Stimulated activated naive CD4-positive, alpha-beta T cell treated with Interleukin-2 at 50 U/mL for 16 hours (primary cell): Measurements from ENCODE around the gene PAM.

Experiments used
- DNase-seq: peaks from one replicate; lab custom pipeline; 2025; lab: John Stamatoyannopoulos, UW

Gene PAM

DNA sequence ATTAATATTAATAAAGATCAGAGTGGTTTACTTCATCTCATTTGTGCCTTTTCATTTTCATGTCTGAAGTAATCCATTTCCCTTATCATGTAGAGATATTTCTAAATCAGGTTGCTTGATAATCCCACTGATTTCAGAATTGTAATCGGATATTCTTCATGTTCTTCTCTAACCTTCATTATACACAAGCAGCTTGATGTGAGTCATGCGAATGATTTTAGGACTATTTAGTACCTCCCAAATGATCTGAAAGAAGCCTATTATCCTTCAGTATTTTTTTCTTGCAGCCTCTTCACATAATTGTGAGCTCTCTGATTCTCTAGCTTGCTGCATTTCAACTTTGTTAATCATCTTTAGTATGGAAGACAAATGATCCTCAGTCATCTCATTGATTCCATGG is 182.8 kb downstream of the PAM start:
- no peak for DNase-seq

GRCh38 chr5:102941111-102941510 is 186.0 kb downstream of the PAM start:
- DNase-seq = no peak

DNA sequence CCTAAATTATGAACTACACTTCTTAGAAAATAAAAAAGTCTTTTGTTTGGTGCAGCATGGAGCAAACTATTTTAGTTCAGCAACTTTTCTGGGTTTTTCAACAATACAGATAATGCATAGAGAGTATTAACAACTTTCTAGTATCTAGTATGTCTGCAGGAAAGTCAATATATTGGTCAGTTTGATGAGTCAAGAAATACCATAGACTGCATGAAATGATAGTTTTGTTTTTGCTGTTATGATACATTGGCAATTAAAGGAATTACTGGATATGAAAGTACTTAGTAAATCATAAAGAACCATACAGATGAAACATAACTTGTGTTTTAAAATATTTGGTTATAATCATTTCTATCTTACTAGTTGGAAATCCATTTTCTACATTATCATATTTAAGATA is 191.3 kb downstream of the PAM start:
- no peak for DNase-seq

- no peak for DNase-seq
Measured at GRCh38 chr5:102946971-102947370, 191.9 kb downstream of the PAM start.

GRCh38 chr5:102955488-102955887 is 200.4 kb downstream of the PAM start:
- no peak for DNase-seq

DNA sequence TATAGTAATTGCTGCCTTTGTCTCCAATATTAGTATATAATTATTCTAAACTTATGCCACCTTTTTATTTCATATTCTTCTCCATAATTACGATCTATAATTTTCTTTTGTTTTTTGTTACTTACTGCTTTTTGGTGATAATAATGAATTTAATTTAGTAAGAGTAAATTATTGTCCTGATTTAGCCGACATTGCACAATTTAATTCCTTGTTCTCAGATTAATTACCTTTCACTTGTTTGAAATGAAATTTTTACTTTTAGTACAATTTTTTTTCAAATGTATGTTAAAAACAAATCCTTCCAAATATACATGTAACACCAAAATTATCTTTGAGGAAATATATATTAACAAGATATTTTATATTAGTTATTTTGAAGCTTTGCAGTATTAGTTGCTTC is 201.5 kb downstream of the PAM start:
- DNase-seq = no peak

DNA sequence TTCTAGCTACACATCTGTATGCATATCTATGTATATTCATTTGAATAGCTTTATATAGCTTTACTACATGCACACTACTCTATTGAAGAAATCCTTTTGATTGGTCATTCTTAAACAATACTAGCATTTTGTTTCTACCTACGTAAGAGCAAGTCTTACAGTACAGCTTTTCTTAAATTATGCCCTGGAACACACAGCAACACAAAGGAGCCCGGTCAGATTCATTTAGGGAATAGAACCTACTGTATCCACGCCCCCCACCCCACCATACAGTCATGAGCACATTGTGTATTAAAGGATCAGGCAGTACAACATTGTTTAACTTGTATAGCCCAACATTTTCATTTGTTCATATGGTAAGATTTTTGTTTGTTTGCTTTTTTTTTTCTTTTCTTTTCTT is 202.0 kb downstream of the PAM start:
- no peak for DNase-seq

- DNase-seq = no peak
Measured at GRCh38 chr5:102958481-102959011, 203.4 kb downstream of the PAM start.

DNA sequence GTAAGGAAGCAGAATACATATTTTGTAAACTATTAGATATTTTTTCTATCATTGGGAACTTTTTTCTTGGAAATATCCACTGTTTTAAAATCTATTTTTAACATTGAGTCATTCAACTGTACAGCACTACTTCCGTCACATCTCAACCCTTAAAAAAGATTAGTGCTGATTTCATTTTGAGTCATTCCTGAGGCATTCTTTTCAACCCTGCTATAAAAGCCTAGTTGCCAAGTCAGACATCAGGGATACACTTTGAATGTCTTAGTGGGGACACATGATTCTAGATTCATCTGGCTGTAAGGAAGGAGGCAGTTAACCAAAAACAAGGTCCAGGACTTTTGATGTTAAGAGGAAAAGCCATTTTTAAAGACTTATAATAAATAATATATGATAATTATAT is 203.9 kb downstream of the PAM start:
- no peak for DNase-seq

- DNase-seq = no peak
Measured at GRCh38 chr5:102961671-102962070, 206.6 kb downstream of the PAM start.

DNA sequence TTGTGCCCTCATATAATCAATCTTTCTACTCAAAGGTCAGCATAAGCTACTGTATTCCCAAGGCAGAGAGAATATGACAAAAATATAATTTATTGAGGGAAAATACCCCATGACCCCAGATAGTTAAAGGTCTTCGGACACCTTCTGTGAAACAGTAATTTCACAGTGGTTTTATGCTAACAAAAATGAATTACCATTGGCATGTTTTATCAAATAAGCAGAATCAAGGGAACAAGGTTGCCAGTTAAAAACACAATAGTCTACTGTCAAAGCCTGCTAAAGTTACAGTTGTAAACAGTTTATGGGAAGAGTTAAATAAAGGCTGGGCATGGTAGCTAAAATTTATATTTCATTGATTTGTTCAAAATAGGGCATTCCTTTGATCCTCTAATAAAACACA is 210.5 kb downstream of the PAM start:
- no peak for DNase-seq

DNA sequence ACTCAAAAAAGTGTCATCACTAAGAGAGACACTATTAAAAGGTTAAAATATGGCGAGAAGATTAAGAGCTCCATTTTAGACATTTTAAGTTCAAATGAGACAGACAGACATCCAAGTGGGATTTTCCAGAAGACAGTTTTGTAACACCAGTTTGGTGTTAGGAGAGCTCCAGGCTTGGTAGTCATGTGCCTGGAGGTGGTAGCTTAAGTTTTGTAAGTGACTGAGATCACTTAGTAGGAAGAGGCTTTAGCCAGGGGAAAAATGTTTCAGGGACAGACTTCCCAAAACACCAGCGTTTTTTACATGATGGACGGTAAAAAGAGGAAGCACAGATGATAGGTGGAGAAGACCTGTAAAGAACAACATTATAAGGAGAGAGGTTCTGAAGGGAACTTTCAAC is 214.5 kb downstream of the PAM start:
- no peak for DNase-seq

- DNase-seq = no peak
Measured at GRCh38 chr5:102971676-102972293, 216.7 kb downstream of the PAM start.

DNA sequence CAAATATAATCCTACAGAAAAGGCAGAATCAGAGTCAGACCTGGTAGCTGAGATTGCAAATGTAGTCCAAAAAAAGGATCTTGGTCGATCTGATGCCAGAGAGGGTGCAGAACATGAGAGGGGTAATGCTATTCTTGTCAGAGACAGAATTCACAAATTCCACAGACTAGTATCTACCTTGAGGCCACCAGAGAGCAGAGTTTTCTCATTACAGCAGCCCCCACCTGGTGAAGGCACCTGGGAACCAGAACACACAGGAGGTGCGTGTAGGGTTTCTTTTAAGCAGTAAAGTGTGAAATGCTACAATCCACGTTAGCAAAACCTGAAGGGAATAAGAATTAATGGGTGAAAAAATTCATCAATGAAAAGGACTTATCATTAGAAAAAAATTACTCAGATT is 219.1 kb downstream of the PAM start:
- no peak for DNase-seq

- DNase-seq = no peak
Measured at GRCh38 chr5:102975045-102975444, 219.9 kb downstream of the PAM start.

DNA sequence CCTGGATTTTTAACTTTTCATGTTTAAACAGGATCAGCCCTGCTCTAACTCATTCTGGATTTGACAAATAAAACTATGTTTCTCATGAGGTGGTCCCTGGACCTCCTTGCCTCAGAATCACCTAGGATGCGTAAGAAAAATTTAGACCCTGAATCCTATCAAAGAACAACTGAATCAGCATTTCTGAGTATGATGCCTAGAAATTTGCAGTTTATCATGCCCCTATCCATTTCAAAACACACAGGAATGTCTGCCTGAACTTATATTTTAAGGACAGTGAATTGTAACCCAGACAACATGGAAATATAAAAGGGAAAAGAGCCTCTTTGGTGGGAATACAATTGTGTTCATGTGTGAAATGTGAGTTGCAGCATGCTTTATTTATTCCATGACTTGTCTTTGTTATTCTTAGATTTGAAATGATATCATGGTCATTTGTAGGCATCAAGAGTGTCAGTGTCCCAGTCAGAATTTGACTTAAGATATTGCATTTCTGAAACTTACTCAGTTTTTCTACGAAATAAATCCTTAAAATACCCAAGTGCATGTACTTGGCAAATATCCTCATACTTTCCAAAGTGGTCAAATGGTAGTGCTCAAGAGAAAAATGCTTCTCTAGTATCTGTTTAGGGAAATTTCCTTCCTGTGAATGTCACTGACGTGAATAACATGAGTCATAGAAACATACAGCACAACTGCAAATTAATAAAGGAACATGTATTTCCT is 220.5 kb downstream of the PAM start:
- DNase-seq = no peak

DNA sequence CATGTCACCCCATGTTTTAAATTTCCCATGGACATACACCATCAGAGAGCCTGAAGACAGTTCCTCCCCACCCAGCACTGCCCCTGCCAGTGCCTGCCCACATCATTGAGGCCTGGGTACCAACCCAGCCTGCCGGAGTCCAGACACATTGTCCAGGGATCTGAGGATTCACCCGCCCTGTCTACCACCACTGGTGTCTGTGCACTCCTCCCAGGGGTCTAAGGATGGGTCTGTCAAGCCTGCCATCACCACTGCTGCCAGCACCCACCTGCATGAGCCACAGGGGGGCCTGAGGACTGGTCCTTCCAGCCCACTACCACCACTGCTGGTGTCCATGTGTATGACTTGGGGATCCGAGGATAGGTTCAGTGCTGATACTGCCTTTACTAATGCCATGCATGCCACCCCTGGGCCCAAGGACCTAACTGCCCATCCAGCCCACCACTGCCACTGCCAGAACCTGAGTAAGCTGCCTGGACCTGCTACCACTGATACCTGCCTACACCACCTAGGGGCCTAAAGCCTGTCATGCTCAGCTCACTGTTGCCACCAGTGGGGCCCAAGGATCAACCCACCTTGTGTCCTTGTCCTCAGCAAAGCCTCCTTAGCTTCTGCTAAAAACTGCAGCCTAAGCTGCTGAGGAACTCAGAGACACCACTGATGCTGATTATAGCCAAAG is 227.0 kb downstream of the PAM start:
- DNase-seq = no peak

DNA sequence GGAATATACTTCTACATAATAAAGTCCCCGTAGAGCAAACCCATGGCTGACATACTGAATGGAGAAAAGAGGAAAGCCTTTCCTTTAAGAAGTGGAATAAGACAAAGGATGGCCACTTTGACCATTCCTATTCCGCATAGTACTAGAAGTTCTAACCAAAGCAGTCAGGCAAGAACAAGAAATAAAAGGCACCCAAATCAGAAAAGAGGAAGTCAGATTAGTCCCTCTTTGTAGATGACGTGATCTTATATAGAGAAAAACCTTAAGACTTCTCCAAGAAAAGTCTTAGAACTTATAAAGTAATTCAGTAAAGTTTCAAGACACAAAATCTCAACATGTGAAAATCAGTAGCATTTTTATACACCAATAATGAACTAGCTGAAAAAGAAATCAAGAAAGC is 231.0 kb downstream of the PAM start:
- DNase-seq = no peak

GRCh38 chr5:102988459-102988858 is 233.4 kb downstream of the PAM start:
- DNase-seq = no peak

DNA sequence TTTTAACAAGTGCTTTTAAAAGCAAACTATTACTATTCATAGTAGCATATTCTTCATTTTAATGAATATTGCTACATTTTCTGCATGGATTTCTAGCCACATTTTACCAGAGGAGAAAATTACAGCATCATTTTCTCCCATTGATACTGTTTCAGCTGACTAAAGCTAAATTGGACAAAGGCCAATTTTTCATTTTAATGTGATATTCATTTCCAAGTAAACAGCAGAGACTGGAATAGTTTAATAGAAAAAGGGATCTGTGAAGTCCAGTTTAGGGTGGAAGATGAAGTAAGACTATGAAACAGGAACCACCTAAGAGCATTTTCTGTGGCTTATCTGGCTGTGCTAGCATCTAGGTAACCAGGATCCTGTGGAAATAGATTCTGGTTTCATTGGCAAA is 236.7 kb downstream of the PAM start:
- DNase-seq = no peak

DNA sequence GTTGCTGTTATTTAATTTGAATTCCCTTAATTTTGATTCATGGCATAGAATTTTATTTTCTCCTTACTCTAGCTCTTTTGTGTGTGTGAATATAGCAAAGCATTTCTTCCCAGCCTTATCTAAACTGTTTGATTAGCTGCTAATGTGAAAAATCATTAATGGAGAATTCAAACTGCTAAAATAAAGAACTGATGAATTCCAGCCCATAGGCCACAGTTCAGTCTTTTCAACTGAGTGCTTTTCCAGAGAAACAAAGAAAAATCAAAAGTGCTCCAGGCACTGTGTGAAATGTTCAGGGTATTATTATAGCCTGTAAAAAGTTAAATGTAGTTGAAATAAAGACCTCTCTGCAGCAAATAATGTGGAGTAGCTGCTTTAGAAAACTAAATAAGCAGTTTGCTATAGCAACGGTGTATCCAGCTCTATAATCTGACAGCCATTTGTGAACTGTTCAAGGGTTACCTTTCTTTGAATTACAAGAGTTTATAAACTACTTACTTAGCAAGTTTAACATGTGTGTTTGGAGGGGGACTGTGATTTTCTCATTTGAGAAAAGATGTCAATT is 241.0 kb downstream of the PAM start:
- DNase-seq = no peak

DNA sequence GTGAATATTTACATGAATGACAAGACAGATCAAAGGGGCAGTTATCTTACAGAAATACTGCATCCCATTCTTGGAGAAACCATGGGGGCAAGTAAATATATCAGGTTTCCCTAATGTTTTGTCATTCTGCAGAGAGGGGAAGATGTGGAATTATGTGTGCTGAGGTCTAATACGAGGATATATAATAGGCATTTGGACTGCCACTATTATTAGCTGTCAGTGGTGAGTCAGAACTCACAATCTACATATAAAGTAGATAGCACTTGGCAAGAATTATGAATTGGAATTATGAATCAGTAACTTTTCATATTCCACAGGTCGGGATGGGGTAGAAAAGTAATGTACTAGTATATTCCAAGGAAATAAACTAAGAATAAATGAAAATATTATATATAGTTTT is 243.1 kb downstream of the PAM start:
- DNase-seq = no peak

GRCh38 chr5:102999191-102999590 is 244.1 kb downstream of the PAM start:
- no peak for DNase-seq
